HCT116 (cell line): Measurements from ENCODE around the gene IL3RA. TPM values are rescaled to one million over a fixed set of nuclear protein-coding genes. Genes with fewer than 3 reads are reported as not detected.

Experiments
- ATAC-seq: fragments of 200-7000 bp; cut with Tn5 transposase; 2 replicates; pipeline ENCODE4 v1.9.1; 2020; ENCODE audit warnings: mild to moderate bottlenecking, moderate library complexity
- BruUV-seq: library from RNA; stranded (reverse); fragments of 400-500 nt; replicated peaks from 2 replicates; lab custom pipeline; 2021; lab: Mats Ljungman, UMichigan
- CTCF ChIA-PET: fragments of 300-600 bp; sonication (Branson Sonifier 250); formaldehyde crosslinking; loops from one replicate; lab custom pipeline; 2021; ENCODE audit warnings: antibody characterized with exemption; lab: Charles Lee
- POLR2A ChIA-PET: fragments of 300-600, 350-600 bp; sonication (Branson Sonifier 250); formaldehyde crosslinking; loops from one replicate; lab custom pipeline; 2021; ENCODE audit warnings: antibody characterized with exemption; lab: Charles Lee
- RAD21 ChIA-PET, 2 experiments: fragments of 300-600 bp; sonication (Branson Sonifier 250); formaldehyde crosslinking; loops; one replicate each; lab custom pipeline; 2023; ENCODE audit warnings: low total read pairs in 2 of 2; ENCODE audit not compliant: uncharacterized antibody in 2 of 2, unreplicated experiment in 2 of 2, low non-redundant PET in 1 of 2; lab: Charles Lee
- DNase-seq: peaks from one replicate; pipeline ENCODE4 v3.0.0-alpha.2; 2010; ENCODE audit warnings: low read depth, low spot score
- H2AFZ ChIP-seq: fragments of 200-600 bp; shearing (Covaris generic), sonication (generic); 2 replicates; pipeline ENCODE4 v1.6.1; 2017; ENCODE audit warnings: low read depth, mixed run types, mixed read lengths, antibody characterized with exemption, low read length; ENCODE audit not compliant: poor library complexity, severe bottlenecking
- H3K27ac ChIP-seq: 2 replicates; pipeline ENCODE4 v1.5.1; 2012; ENCODE audit warnings: low read depth, low read length
- H3K27me3 ChIP-seq: fragments of 200-600 bp; sonication (generic); 2 replicates; pipeline ENCODE4 v1.6.1; 2016; ENCODE audit warnings: mixed run types, low read length, mixed read lengths; ENCODE audit not compliant: insufficient read depth
- H3K36me3 ChIP-seq, 2 experiments: fragments of 200-500 bp in 1 of 2; fragments of 200-600 bp in 1 of 2; sonication (Bioruptor generic) in 1 of 2; sonication (generic) in 1 of 2; 2 replicates each; pipeline versions ENCODE4 v1.5.1 to v1.6.1; 2014 to 2016; ENCODE audit warnings: low read length in 2 of 2, inconsistent platforms in 1 of 2, mixed read lengths in 1 of 2, mixed run types in 1 of 2; ENCODE audit not compliant: insufficient read depth in 2 of 2, control insufficient read depth in 1 of 2
- H3K4me1 ChIP-seq, 2 experiments: fragments of 200-600 bp in 1 of 2; sonication (generic) in 1 of 2; 2 replicates each; pipeline versions ENCODE4 v1.5.1 to v1.6.1; 2012 to 2017; ENCODE audit warnings: low read length in 2 of 2, inconsistent platforms in 1 of 2, mild to moderate bottlenecking in 1 of 2, mixed read lengths in 1 of 2, mixed run types in 1 of 2, moderate library complexity in 1 of 2; ENCODE audit not compliant: insufficient read depth in 2 of 2, control insufficient read depth in 1 of 2
- H3K4me2 ChIP-seq: fragments of 200-600 bp; sonication (generic); 2 replicates; pipeline ENCODE4 v1.6.1; 2017; ENCODE audit warnings: mixed run types, low read length, mixed read lengths
- H3K4me3 ChIP-seq, 2 experiments: fragments of 200-600 bp in 1 of 2; sonication (generic) in 1 of 2; replicated peaks in 1 of 2; 2 replicates each; pipeline ENCODE4 v1.5.1; 2011 to 2016; ENCODE audit warnings: low read length in 2 of 2, control low read depth in 1 of 2, low read depth in 1 of 2, mild to moderate bottlenecking in 1 of 2, mixed read lengths in 1 of 2, mixed run types in 1 of 2
- H3K79me2 ChIP-seq: fragments of 200-600 bp; sonication (generic); 2 replicates; pipeline ENCODE4 v1.6.1; 2017; ENCODE audit warnings: mild to moderate bottlenecking, mixed run types, low read length, moderate library complexity, mixed read lengths; ENCODE audit not compliant: insufficient read depth
- H3K9ac ChIP-seq: fragments of 200-600 bp; sonication (generic); 2 replicates; pipeline ENCODE4 v1.6.1; 2016; ENCODE audit warnings: low read length, mixed read lengths
- H3K9me2 ChIP-seq: fragments of 200-600 bp; sonication (generic), shearing (Covaris generic); 2 replicates; pipeline ENCODE4 v1.6.1; 2017; ENCODE audit warnings: mixed run types, mild to moderate bottlenecking, moderate library complexity; ENCODE audit not compliant: insufficient read depth
- H3K9me3 ChIP-seq, 2 experiments: fragments of 200-500 bp in 1 of 2; fragments of 200-600 bp in 1 of 2; sonication (Bioruptor generic) in 1 of 2; sonication (generic) in 1 of 2; 2 replicates each; pipeline ENCODE4 v1.6.1; 2014 to 2017; ENCODE audit warnings: low read length in 2 of 2, mixed read lengths in 2 of 2, inconsistent platforms in 1 of 2, low read depth in 1 of 2, mild to moderate bottlenecking in 1 of 2, mixed run types in 1 of 2, moderate library complexity in 1 of 2; ENCODE audit not compliant: control insufficient read depth in 1 of 2, insufficient read depth in 1 of 2
- H4K20me1 ChIP-seq: fragments of 200-600 bp; sonication (generic), shearing (Covaris generic); 2 replicates; pipeline ENCODE4 v1.6.1; 2017; ENCODE audit warnings: mixed run types, mild to moderate bottlenecking, moderate library complexity; ENCODE audit not compliant: insufficient read depth
- ATF3 ChIP-seq: IDR thresholded peaks from 2 replicates; pipeline ENCODE4 v1.6.1; 2012
- CBX3 ChIP-seq: IDR thresholded peaks from 2 replicates; pipeline ENCODE4 v1.6.1; 2012; ENCODE audit warnings: low read depth
- CTCF ChIP-seq, 3 experiments: fragments of 200-600 bp in 1 of 3; sonication (generic) in 1 of 3; IDR thresholded peaks in 2 of 3; conservative IDR thresholded peaks in 1 of 3; 2 replicates each; pipeline ENCODE4 v1.5.1; 2012 to 2017; ENCODE audit warnings: low read depth in 2 of 3, low read length in 2 of 3, antibody characterized with exemption in 1 of 3, borderline replicate concordance in 1 of 3, control low read depth in 1 of 3, mild to moderate bottlenecking in 1 of 3, mixed read lengths in 1 of 3, mixed run types in 1 of 3, moderate library complexity in 1 of 3; ENCODE audit not compliant: insufficient read depth in 1 of 3
- EGR1 ChIP-seq: IDR thresholded peaks from 2 replicates; pipeline ENCODE4 v1.6.1; 2012; ENCODE audit warnings: low read depth
- ELF1 ChIP-seq: IDR thresholded peaks from 2 replicates; pipeline ENCODE4 v1.6.1; 2012; ENCODE audit warnings: low read depth, borderline replicate concordance
- EZH2 ChIP-seq: fragments of 200-600 bp; sonication (generic); IDR thresholded peaks from 2 replicates; pipeline ENCODE4 v1.6.1; 2017; ENCODE audit warnings: antibody characterized with exemption, mixed run types
- EZH2phosphoT487 ChIP-seq: fragments of 200-600 bp; IDR thresholded peaks from 2 replicates; pipeline ENCODE4 v1.6.1; 2018; ENCODE audit warnings: antibody characterized with exemption, borderline replicate concordance
- FOSL1 ChIP-seq: IDR thresholded peaks from 2 replicates; pipeline ENCODE4 v1.6.1; 2012; ENCODE audit warnings: low read depth
- JUND ChIP-seq: IDR thresholded peaks from 2 replicates; pipeline ENCODE4 v1.6.1; 2012
- POLR2A ChIP-seq: IDR thresholded peaks from 2 replicates; pipeline ENCODE4 v1.7.0; 2011; ENCODE audit warnings: borderline replicate concordance; ENCODE audit not compliant: insufficient read depth, insufficient read length; ENCODE audit errors: extremely low read depth
- POLR2AphosphoS5 ChIP-seq: IDR thresholded peaks from 2 replicates; pipeline ENCODE4 v1.6.1; 2011; ENCODE audit warnings: mild to moderate bottlenecking, low read depth, low read length, moderate library complexity
- RAD21 ChIP-seq: IDR thresholded peaks from 2 replicates; pipeline ENCODE4 v1.6.1; 2012; ENCODE audit warnings: low read depth, mild to moderate bottlenecking
- SIN3A ChIP-seq: IDR thresholded peaks from 2 replicates; pipeline ENCODE4 v1.6.1; 2012; ENCODE audit warnings: low read depth
- SRF ChIP-seq: IDR thresholded peaks from 2 replicates; pipeline ENCODE4 v1.6.1; 2012; ENCODE audit warnings: low read depth
- TCF7L2 ChIP-seq: IDR thresholded peaks from 2 replicates; pipeline ENCODE4 v1.7.0; 2011; ENCODE audit warnings: borderline replicate concordance, inconsistent platforms; ENCODE audit not compliant: insufficient read depth, insufficient read length; ENCODE audit errors: extremely low read depth
- YY1 ChIP-seq: IDR thresholded peaks from 2 replicates; pipeline ENCODE4 v1.6.1; 2011; ENCODE audit warnings: low read length, low read depth, moderate library complexity, mild to moderate bottlenecking; ENCODE audit not compliant: insufficient replicate concordance; ENCODE audit errors: extremely low read depth
- ZFX ChIP-seq: fragments of 450-650 bp; IDR thresholded peaks from 2 replicates; pipeline ENCODE4 v1.6.1; 2017
- intact Hi-C: fragments of 100-400 bp; cut with micrococcal nuclease; formaldehyde crosslinking; loops from 2 replicates; pipeline ENCODE4 v1.10.0; 2022
- total RNA-seq: library from RNA; stranded (reverse); gene quantifications from one replicate; pipeline ENCODE4 v1.2.1, GENCODE V29; 2021; ENCODE audit not compliant: unreplicated experiment
- TF ChIP-seq, protein P1 (sequence below): IDR thresholded peaks from 2 replicates; pipeline ENCODE4 v1.6.1; 2011; ENCODE audit warnings: mild to moderate bottlenecking, low read length, moderate library complexity; ENCODE audit not compliant: insufficient replicate concordance; ENCODE audit errors: extremely low read depth
- TF ChIP-seq, protein P2 (sequence below): IDR thresholded peaks from 2 replicates; pipeline ENCODE4 v1.6.1; 2012

Gene IL3RA
- total RNA-seq, 1 experiment from 2014 or later: not detected

DNA sequence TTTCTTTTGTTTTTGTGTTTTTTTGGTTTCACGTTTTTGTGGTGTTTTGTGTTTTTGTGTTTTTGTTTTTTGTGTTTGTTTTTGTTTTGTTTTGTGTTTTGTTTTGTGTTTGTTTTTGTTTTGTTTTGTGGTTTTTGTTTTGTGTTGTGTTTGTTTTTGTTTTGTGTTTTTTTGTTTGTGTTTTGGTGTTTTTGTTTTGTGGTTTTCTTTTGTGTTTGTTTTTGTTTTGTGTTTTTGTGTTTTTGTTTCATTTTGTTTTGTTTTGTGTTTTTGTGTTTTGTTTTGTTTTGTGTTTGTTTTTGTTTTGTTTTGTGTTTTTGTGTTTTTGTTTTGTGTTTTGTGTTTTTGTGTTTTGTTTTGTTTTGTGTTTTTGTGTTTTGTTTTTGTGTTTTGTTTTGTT lies 47.0 kb upstream of the IL3RA start:
- DNase-seq: no peak
- Histone ChIP-seq H3K27me3 (no peaks in the 10 kb centered on the region), H4K20me1 (no peaks in the 10 kb centered on the region), H3K27ac (no peak overlapping the region), H3K4me3 (no peak overlapping the region), H3K4me1 (no peaks in the 10 kb centered on the region), H3K9me2 (no peaks in the 10 kb centered on the region), H3K79me2 (no peaks in the 10 kb centered on the region), H3K9me3 (no peaks in the 10 kb centered on the region), H3K36me3 (no peaks in the 10 kb centered on the region), H3K9ac (no peak overlapping the region), H2AFZ (no peak overlapping the region), H3K4me2 (no peak overlapping the region)
- intact Hi-C loops: no loop called here
- no TSS peak for BruUV-seq
- ChIA-PET CTCF (no interaction called here), POLR2A (no interaction called here), RAD21 (no interaction called here)
- ATAC-seq: no peak
- no peak for TF ChIP-seq POLR2A
- no peak for TF ChIP-seq EGR1
- no peak for TF ChIP-seq JUND
- no peak for TF ChIP-seq ZFX
- no peak for TF ChIP-seq POLR2AphosphoS5
- TF ChIP-seq EZH2phosphoT487: no peak
- TF ChIP-seq, protein P1, sequence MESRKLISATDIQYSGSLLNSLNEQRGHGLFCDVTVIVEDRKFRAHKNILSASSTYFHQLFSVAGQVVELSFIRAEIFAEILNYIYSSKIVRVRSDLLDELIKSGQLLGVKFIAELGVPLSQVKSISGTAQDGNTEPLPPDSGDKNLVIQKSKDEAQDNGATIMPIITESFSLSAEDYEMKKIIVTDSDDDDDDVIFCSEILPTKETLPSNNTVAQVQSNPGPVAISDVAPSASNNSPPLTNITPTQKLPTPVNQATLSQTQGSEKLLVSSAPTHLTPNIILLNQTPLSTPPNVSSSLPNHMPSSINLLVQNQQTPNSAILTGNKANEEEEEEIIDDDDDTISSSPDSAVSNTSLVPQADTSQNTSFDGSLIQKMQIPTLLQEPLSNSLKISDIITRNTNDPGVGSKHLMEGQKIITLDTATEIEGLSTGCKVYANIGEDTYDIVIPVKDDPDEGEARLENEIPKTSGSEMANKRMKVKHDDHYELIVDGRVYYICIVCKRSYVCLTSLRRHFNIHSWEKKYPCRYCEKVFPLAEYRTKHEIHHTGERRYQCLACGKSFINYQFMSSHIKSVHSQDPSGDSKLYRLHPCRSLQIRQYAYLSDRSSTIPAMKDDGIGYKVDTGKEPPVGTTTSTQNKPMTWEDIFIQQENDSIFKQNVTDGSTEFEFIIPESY: no peak
- TF ChIP-seq EZH2: no peak
- no peak for TF ChIP-seq SRF
- no peak for TF ChIP-seq SIN3A
- no peak for TF ChIP-seq ELF1
- no peak for TF ChIP-seq TCF7L2
- no peak for TF ChIP-seq CBX3
- no peak for TF ChIP-seq FOSL1
- no peak for TF ChIP-seq ATF3
- no peak for TF ChIP-seq CTCF (IDR thresholded peaks at IDR 0.05 in 2 of 3, conservative IDR thresholded peaks at IDR 0.05 in 1 of 3; ENCODE audit: borderline replicate concordance in 1 of 3, insufficient read depth in 1 of 3, low read depth in 2 of 3, low read length in 2 of 3)
- no peak for TF ChIP-seq RAD21
- TF ChIP-seq, protein P2, sequence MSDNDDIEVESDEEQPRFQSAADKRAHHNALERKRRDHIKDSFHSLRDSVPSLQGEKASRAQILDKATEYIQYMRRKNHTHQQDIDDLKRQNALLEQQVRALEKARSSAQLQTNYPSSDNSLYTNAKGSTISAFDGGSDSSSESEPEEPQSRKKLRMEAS: no peak
- no peak for TF ChIP-seq YY1
